Forelimb muscle (tissue), 1 donor: Measurements from ENCODE around the gene GABRA4. TPM values are rescaled to one million over a fixed set of nuclear protein-coding genes. Genes with fewer than 3 reads are reported as not detected.

Experiments used
- DNase-seq: peaks from one replicate; pipeline ENCODE4 v3.0.0-alpha.2; 2013; ENCODE audit warnings: low read depth
- polyA plus RNA-seq: library from polyadenylated mRNA; unstranded; fragments of 120-200 nt; gene quantifications from one replicate; pipeline ENCODE4 v1.2.1, GENCODE V29; 2013; ENCODE audit not compliant: insufficient read length

GABRA4 gene
- polyA plus RNA-seq, 1 donor, result not detected

DNA sequence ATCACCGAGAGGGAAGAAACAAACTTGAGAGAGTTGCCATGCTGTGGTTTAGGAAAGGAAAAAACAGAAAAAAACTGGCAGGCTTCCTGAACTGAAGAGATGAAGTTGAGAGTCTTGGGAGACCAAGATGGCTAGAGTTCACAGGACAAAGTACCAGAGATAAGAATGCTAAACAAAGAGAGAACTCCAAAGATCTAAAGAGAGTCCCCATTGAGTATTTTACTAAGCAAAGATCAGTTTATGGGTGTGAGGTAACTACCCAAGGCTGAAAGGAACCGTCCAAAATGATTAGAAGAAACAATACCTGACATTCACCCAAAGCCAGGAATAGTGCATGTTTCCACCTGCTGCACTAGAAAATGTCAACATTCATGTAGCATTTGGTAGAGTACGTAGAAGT lies 62.5 kb downstream of the GABRA4 start:
- no peak for DNase-seq

DNA sequence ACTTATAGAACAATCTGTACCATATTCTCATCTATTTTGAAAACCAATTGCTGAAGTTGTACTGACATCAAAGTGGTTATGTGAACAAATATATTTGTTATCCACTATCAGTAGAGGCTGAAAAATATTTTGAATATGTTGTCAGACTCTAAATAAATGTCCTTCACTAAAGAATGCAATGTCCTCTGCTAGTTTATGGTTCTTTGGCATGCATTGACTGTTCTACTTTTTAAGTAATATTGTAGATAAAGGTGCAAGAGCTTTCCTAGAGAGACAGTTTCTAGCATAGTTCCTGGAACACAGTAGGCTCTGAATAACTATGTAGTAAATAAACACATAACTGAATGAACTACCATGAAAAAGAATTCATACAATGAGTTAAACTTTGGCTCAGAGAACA lies 66.2 kb downstream of the GABRA4 start:
- no peak for DNase-seq

DNA sequence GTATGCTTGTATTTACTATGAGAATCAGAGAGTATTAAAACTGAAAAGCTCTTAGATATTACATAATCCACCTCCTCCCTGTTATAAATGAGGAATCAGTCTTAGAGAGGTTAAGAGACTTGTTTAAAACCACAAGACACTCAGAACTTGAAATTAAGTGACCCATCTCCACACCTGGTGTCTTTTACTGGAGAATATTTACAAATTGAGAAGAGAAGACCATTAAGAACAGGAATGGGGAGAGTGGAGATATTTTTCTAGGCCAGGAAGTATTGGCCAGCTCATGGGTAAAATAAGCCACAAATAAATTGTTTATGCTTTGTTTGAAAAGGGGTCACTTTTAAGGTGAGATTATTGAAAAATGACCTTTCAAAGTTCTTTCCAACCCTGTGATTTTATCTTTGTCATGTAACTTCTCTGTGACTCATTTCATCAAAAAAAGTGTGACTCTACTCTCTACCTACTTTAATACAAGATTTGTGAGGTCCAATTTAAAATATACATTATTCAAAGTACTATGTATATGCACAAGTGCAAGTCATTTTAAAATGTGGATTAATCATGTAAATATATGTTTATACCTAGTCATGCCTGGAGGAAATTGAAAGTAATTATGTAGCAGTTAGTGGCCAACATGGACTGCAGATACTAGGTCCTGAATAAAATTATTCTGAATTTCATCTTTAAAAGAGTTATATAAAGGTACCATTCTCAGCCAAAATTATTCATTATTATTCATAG lies 68.4 kb downstream of the GABRA4 start:
- no peak for DNase-seq

DNA sequence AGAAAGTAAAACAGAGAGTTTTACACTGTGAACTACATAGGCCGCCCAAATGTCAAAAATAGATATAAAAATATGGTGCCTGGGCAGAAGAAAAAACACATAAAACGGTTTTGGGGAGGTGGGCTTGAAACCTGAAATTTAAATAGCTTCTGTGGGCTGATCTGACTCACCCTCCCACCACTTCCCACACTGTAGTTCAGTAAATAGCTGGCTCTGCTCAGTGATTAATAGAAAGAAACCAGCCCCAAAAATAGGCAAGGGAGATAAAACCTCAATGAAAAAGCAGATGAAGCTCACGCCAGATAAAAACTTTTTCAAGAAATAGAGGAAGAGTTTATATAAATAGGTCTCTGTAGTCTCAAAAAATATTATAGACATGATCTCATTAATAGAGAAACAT lies 71.2 kb downstream of the GABRA4 start:
- DNase-seq, result no peak

DNA sequence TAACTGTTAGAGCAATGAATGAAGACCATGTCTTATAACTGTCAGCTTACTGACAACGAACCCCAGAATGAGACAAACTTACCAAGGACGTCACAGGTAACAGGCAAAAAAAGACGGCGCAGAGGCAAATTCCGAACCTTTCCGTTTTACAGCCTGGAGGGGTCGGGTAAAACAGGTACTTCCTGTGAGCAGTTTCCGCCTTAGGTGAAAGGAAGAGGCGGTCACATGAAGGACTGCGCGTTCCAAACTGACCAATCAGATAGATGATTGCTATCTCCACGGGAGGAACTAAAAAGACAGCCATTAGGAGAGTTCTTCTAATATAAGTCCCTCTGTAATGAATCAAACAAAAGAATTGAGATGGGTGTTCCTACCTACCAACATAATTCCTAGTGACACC lies 84.3 kb downstream of the GABRA4 start, which contains the start of gene COX7B2:
COX7B2 (minus strand) TSS at position 168 of the 400 bp plus-strand sequence. CDS start 174,053 bp downstream, outside the sequence.
- DNase-seq, result no peak

DNA sequence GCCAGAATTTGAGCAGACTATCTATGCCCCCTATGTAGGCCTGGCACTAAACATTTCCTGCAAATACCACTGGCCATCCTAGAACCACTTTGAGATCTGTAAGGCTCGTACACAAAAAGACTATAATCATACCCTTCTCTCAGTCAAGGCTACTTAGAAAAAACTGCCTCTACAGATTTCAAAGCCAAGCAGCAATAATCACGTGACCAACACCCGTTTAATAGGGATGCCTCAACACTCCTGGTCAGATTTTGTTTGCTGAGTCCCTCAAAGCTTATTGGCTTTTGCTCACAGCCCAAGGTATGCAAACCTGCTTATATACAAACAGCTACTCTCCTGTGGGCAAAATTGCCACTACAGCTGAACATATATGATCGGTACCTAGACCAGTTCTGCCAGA lies 85.2 kb downstream of the GABRA4 start:
- DNase-seq, result no peak

DNA sequence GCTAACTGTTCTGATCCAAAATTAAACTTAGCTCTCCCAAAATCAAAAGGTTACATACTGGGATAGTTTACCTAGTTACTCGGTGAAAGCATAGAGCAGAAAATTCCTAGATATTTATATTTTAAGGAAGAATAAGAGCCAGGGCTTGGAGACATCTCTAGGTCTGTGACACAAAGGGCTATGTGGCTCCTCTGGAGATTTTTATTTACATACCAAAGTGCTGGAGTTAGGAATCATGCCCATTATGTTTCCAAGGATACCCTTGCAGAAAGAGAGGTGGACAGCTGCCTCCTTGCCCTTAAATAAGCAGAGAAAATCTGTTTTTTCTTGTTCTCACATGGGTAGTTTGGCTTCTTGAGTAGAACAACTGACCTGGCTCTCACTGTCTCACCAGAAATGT lies 93.3 kb downstream of the GABRA4 start:
- no peak for DNase-seq

DNA sequence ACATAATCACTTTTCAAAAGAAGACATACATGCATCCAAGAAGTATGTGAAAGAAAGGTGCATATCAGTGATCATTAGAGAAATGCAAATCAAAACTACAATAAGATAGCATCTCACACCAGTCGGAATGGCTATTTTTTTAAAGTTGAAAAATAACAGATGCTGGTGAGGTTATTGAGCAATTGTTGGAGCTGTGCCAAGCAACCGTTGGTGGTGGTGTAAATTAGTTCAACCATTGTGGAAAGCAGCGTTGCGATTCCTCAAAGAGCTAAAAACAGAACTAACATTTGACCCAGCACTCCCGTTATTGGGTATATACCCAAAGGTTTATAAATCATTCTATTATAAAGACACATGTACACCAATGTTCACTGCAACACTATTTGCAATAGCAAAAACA lies 98.6 kb downstream of the GABRA4 start:
- DNase-seq, result no peak

DNA sequence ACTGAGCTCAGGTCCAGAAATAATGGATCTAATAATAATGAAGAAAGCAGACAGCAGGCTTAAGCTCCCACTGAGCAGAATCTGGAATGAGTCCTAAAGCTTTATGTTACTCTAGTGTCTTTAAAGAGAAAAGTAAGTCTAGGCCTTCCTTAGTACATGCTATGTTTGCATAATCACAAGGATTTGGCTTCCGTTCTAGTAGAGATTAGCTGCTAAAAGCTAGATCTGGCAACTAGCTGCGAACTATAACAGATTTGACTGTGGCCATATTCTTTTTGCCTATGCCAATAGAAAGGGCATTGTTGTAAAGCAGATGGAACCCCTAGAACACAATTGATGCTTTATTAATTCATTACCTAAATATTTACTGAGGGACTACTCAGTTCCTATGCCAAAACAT lies 103.3 kb downstream of the GABRA4 start:
- no peak for DNase-seq

DNA sequence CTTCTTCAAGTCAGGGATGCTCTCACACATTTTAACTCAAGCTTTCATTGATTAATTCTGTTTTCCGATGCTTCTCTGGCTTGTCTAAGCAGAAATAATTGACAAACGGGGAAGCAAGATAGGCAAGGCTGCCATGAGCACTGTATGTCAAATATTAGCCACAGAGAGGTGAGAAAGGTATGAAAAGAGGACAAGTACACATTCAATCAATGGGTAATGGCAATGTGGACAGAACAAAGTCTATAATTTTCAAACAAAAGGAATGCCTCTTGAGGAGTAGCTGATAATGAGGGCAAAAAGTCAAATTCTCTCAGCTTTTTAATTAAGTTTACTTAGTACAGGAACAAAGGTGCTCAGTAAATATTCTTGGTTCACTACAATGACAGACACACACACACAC lies 104.0 kb downstream of the GABRA4 start:
- DNase-seq, result no peak

DNA sequence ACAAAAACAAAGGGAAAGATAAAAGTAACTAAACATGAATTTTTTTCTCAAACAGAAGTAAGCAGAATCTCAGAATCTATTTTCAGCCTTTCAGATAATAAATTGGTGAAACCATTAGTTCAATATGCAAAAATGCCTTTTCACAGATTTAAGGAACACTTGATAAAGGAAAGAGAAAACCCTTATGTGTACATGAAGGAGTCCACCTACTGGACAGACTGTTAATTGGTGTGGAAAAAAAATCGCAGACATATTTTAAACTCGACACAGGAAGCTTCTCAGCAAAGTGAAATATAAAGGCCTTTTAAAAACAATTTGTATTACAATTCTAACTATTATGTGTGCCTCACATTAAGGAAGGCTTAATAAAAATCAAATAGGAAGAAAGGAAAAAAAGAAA lies 106.7 kb downstream of the GABRA4 start:
- DNase-seq, result no peak

DNA sequence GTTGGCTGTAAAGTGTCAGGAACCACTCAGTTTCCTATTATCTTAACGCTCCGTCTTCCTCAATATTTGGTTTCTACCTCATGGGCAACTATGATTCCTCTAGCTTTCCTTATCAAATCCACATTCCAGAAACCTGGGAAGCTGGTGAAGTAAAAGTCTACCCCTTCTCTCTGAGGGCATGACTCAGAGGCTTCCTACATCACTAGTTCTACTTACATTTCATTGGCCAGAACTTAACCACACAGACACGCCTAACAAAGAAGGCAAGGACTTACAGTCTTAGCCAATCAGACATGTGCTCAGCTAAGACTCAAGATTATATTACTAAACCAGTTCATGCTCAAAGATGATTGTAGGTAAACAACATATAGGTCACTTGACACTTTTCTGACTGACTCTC lies 114.7 kb downstream of the GABRA4 start:
- no peak for DNase-seq

DNA sequence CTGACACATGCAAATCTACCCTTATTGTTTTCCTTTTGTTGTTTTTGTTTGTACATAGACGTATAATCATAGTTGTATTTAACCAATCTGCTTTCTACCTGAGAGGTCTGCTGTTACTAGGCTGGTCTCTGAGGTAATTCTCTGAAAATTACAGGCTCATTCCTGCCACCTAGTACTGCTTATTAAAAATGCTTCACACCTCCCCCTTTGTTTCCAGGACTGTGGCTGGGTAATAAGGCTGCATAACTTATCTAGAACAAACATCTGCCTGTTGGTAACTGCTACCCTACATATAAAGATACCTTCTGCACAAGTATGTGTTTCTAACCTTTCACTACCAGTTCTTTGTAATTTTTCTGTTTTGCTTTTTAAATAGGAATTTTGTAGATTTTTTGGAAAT lies 118.6 kb downstream of the GABRA4 start:
- DNase-seq, result no peak

DNA sequence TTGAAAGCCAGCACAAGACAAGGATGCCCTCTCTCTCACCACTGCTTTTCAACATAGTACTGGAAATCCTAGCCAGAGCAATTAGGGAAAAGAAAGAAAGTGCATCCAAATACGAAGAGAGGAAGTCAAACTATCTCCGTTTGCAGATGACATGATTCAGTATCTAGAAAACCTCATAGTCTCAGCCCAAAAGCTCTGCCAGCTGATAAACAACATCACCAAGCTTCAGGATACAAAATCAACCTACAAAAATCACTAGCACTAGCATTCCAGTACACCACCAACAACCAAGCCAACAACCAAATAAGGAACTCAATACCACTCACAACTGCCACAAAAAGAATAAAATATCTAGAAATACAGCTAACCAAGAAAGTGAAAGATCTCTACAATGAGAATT lies 123.0 kb downstream of the GABRA4 start:
- DNase-seq, result no peak

Other genes starting within 250 kb of the GABRA4 start
- not detected for gene COX7B2, start 84.3 kb downstream of the GABRA4 start, polyA plus RNA-seq
- gene GABRB1, start 38.0 kb upstream of the GABRA4 start, polyA plus RNA-seq, result not detected